Measurements from ENCODE around the gene NR1I3.

NR1I3 gene

DNA sequence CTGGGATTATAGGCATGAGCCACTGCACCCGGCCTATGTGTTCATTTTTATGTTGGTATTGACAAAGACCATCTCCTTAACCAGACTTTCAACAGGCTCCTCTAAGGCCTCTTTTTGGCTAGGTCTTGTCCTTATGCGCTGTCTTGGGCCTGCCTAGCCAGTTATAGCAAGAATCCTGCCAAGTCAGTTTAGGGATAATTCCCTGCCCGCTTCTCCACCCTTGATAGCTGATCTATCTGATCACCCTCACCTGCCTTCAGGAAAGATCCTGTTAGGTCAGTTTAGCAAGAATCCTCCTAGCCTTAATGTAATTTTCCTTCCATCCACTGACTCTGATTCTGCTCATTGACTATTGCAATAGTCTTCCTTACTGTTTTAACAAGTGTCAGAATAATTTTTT lies 58.3 kb downstream of the NR1I3 start:
- Histone ChIP-seq H3K9ac (ENCODE audit: low read length) (no peak overlapping the region), H3K9me2 (ENCODE audit: low read depth, low read length) (no peaks in the 10 kb centered on the region), H3K4me2 (ENCODE audit: low read length) (no peak overlapping the region), H2AFZ (ENCODE audit: low read length) (no peak overlapping the region), H3F3A (ENCODE audit: insufficient read depth, low read length) (no peaks in the 10 kb centered on the region), H3K36me3 (ENCODE audit: insufficient read depth, low read length) (peaks cover 7% of the 10 kb centered on the region), H3K79me2 (ENCODE audit: insufficient read depth, low read length) (no peaks in the 10 kb centered on the region), H3K4me1 (ENCODE audit: insufficient read depth, low read length, severe bottlenecking) (peaks cover 43% of the 10 kb centered on the region), H3K27me3 (ENCODE audit: insufficient read depth, low read length) (no peaks in the 10 kb centered on the region), H3K4me3 (ENCODE audit: low read depth, low read length, poor library complexity, severe bottlenecking) (no peak overlapping the region), H4K20me1 (ENCODE audit: insufficient read depth, low read length) (no peaks in the 10 kb centered on the region), H3K9me3 (ENCODE audit: low read length) (no peaks in the 10 kb centered on the region), H3K27ac (ENCODE audit: low read depth, low read length, poor library complexity, severe bottlenecking) (no peak overlapping the region)
- TF ChIP-seq EZH2 (IDR thresholded peaks at IDR 0.05; ENCODE audit: borderline replicate concordance, low read length) = no peak
- TF ChIP-seq, protein P1, sequence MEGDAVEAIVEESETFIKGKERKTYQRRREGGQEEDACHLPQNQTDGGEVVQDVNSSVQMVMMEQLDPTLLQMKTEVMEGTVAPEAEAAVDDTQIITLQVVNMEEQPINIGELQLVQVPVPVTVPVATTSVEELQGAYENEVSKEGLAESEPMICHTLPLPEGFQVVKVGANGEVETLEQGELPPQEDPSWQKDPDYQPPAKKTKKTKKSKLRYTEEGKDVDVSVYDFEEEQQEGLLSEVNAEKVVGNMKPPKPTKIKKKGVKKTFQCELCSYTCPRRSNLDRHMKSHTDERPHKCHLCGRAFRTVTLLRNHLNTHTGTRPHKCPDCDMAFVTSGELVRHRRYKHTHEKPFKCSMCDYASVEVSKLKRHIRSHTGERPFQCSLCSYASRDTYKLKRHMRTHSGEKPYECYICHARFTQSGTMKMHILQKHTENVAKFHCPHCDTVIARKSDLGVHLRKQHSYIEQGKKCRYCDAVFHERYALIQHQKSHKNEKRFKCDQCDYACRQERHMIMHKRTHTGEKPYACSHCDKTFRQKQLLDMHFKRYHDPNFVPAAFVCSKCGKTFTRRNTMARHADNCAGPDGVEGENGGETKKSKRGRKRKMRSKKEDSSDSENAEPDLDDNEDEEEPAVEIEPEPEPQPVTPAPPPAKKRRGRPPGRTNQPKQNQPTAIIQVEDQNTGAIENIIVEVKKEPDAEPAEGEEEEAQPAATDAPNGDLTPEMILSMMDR (IDR thresholded peaks at IDR 0.05; ENCODE audit: low read length) = no peak
